Measurements from ENCODE around the gene BABAM2. TPM values are rescaled to one million over a fixed set of nuclear protein-coding genes. Genes with fewer than 3 reads are reported as not detected.

Gene BABAM2
- total and polyA plus RNA-seq, 2 of the 4 experiments (the other 2 are of a cell fraction): 20.9 to 23.1 TPM

DNA sequence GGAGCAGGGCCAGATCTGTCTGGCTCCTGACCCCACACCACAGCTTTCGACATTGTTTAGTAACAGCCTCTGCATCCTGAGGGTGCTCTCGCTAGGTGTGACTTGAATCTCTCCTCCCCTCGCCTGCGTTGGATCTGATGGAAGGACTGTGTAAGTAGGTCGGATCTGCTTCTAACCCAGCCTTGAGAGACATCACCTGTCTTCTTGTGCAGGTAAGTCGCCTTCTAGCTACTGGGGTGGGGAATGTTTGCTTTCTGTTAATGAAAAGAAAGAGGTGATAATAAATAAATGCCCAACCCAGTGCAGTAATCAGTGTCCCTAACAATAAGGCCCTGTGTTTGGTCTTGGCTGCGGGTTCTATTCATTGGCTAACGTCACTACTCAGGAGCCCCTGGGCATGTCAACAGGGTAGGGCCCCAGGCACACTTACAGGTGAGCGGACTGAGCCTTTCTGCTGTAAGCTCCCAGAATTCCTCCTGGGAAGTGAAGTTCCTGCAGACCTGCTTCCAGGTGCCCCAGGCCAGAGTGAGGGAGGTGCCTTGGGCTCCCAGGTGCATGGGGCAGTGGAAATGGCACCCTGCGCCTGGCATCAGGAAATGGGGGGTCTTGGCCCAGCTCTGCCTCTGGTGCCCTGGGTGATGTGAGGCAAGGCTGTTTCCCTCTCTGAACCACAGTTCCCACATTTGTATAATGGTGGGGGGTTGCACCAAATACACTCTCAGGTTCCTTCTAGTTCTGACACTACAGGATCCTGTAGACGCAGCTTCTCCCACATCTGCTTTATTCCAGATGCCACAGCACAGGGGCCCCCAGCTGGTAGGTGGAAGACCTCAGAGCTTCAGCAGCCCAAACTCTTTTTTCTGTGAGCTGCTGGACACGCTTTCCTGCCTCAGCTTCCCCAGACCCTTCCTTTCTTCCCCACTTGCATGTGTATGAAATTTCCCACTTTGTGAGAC lies 491.0 kb downstream of the BABAM2 start:
- Histone ChIP-seq H2AFZ (replicated peaks; ENCODE audit: low read length, poor library complexity) (no peak overlapping the region), H2BK20ac (ENCODE audit: low read depth, low read length) (no peak overlapping the region), H3K4me3 (ENCODE audit: insufficient read depth, low read depth, low read length) (no peak overlapping the region), H3K9me1 (ENCODE audit: insufficient read depth, low read length) (peaks cover 5% of the 10 kb centered on the region; the same call in 1 of the 2 replicates), H3K14ac (replicated peaks; ENCODE audit: low read depth, low read length) (no peak overlapping the region), H3K18ac (ENCODE audit: low read depth, low read length) (no peak overlapping the region), H3K79me1 (ENCODE audit: low read depth in 1 of 2, low read length in 2 of 2) (no peaks in the 10 kb centered on the region), H3K9ac (ENCODE audit: low read depth, low read length) (no peak overlapping the region), H4K91ac (ENCODE audit: insufficient read depth, low read depth, low read length) (no peak overlapping the region), H2AK5ac (ENCODE audit: low read depth, low read length) (no peak overlapping the region), H3K4me2 (ENCODE audit: low read depth, low read length) (no peak overlapping the region), H3K23ac (ENCODE audit: low read depth, low read length) (no peak overlapping the region), H2BK5ac (ENCODE audit: low read depth, low read length, poor library complexity, severe bottlenecking) (no peak overlapping the region), H2BK15ac (ENCODE audit: low read depth, low read length) (no peak overlapping the region), H4K5ac (ENCODE audit: low read depth, low read length) (no peak overlapping the region), H3K4me1 (ENCODE audit: control insufficient read depth, insufficient read depth, low read length) (no peaks in the 10 kb centered on the region), H3K4ac (ENCODE audit: low read depth, low read length) (no peak overlapping the region), H4K8ac (ENCODE audit: low read depth in 2 of 2, low read length in 2 of 2) (no peak overlapping the region), H3K9me3 (ENCODE audit: control insufficient read depth, insufficient read depth, low read length) (no peaks in the 10 kb centered on the region), H3K36me3 (ENCODE audit: control insufficient read depth, insufficient read depth, low read length) (no peaks in the 10 kb centered on the region), H3K56ac (ENCODE audit: extremely low read depth, insufficient read depth, low read length) (no peak overlapping the region), H2BK120ac (ENCODE audit: low read depth, low read length) (no peak overlapping the region), H3K27ac (ENCODE audit: insufficient read depth, low read length) (no peak overlapping the region), H3K27me3 (ENCODE audit: control insufficient read depth, insufficient read depth, low read length) (peaks cover 8% of the 10 kb centered on the region), H2AK9ac (replicated peaks; ENCODE audit: low read depth, low read length, poor library complexity) (no peak overlapping the region), H4K20me1 (ENCODE audit: insufficient read depth, low read length) (no peaks in the 10 kb centered on the region)
- CTCF ChIA-PET: no interaction called here
- ATAC-seq (ENCODE audit: low read depth) (no peak), DNase-seq (no peak)
- BruUV-seq (replicated peaks): no TSS peak
- intact Hi-C loops (cut with micrococcal nuclease) (no loop called here), in situ Hi-C loops (cut with MboI; ENCODE audit: low sequenced_read_pairs) (no loop called here), dilution Hi-C loops (cut with HindIII; ENCODE audit: low sequenced_read_pairs, unreplicated experiment) (no loop called here)
- POLR2A ChIA-PET (ENCODE audit: unreplicated experiment): no interaction called here
- 89% methylated on average over 4 of the region's 12 CpGs; no CpG with 5 or more reads in 1 of the 2 experiments for WGBS, 2 experiments (ENCODE audit: extremely low coverage in 2 of 2, insufficient read length in 1 of 2)
- no peak for TF ChIP-seq RAD21 (IDR thresholded peaks at IDR 0.05; ENCODE audit: low read length)
- TF ChIP-seq USF2 (IDR thresholded peaks at IDR 0.05; ENCODE audit: low read depth, low read length): no peak
- no peak for TF ChIP-seq NFE2L2 (IDR thresholded peaks at IDR 0.05; ENCODE audit: low read depth, low read length)
- no peak for TF ChIP-seq POLR2A (IDR thresholded peaks at IDR 0.05; ENCODE audit: low read depth, low read length)
- no peak for TF ChIP-seq CHD1 (IDR thresholded peaks at IDR 0.05; ENCODE audit: low read depth, low read length)
- TF ChIP-seq, protein P1, sequence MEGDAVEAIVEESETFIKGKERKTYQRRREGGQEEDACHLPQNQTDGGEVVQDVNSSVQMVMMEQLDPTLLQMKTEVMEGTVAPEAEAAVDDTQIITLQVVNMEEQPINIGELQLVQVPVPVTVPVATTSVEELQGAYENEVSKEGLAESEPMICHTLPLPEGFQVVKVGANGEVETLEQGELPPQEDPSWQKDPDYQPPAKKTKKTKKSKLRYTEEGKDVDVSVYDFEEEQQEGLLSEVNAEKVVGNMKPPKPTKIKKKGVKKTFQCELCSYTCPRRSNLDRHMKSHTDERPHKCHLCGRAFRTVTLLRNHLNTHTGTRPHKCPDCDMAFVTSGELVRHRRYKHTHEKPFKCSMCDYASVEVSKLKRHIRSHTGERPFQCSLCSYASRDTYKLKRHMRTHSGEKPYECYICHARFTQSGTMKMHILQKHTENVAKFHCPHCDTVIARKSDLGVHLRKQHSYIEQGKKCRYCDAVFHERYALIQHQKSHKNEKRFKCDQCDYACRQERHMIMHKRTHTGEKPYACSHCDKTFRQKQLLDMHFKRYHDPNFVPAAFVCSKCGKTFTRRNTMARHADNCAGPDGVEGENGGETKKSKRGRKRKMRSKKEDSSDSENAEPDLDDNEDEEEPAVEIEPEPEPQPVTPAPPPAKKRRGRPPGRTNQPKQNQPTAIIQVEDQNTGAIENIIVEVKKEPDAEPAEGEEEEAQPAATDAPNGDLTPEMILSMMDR (conservative IDR thresholded peaks at IDR 0.05; ENCODE audit: low read depth, low read length): no peak
- no peak for TF ChIP-seq CEBPB (IDR thresholded peaks at IDR 0.05; ENCODE audit: low read depth, low read length)
- TF ChIP-seq SMC3 (IDR thresholded peaks at IDR 0.05; ENCODE audit: low read depth, low read length): no peak
- no peak for TF ChIP-seq MAZ (IDR thresholded peaks at IDR 0.05; ENCODE audit: borderline replicate concordance, low read depth, low read length)
- TF ChIP-seq BHLHE40 (IDR thresholded peaks at IDR 0.05; ENCODE audit: low read depth, low read length): no peak
- no peak for TF ChIP-seq MXI1 (IDR thresholded peaks at IDR 0.05; ENCODE audit: borderline replicate concordance, low read depth, low read length)
- no peak for TF ChIP-seq RCOR1 (IDR thresholded peaks at IDR 0.05; ENCODE audit: insufficient replicate concordance, low read length)
- TF ChIP-seq MAFK (IDR thresholded peaks at IDR 0.05; ENCODE audit: low read depth, low read length): no peak
- TF ChIP-seq FOS (IDR thresholded peaks at IDR 0.05; ENCODE audit: low read depth, low read length): no peak
- no peak for TF ChIP-seq RFX5 (IDR thresholded peaks at IDR 0.05; ENCODE audit: low read depth, low read length)
